ENCODE data around the gene POLR2B.

Gene POLR2B

DNA sequence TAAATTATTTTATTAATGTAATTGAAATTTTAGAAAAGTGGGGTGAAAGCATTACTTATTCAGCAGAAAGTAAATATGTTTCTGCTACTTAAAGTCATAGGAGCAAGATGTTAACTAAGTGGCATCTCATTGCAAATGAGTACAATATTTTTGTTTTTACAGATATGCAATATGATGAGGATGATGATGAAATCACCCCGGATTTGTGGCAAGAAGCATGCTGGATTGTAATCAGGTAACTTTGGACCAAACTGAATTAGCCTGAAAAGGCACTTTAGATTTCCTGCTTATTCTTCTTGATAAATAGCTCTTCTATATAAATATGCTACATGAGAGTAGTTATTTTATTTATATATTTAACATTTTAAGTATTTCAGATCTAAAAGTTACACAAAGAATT, 7.5 kb downstream of the POLR2B start:
- peaks cover 11 to 16% of the 10 kb centered on the region in 2 donors for H3K36me3 ChIP-seq (ENCODE audit: control insufficient read depth in 2 of 2, insufficient read depth in 2 of 2, low read length in 2 of 2)
- no peak overlapping the region for H3K27ac ChIP-seq (ENCODE audit: low read length)
- no peaks in the 10 kb centered on the region for H3K9me3 ChIP-seq (ENCODE audit: control insufficient read depth in 2 of 2, low read length in 2 of 2)
- no peaks in the 10 kb centered on the region for H3K27me3 ChIP-seq (ENCODE audit: control insufficient read depth in 1 of 2, insufficient read depth in 2 of 2, low read length in 2 of 2)
- no peak overlapping the region for H3K9ac ChIP-seq (ENCODE audit: low read length in 2 of 2)
- no peak overlapping the region for H3K4me3 ChIP-seq (ENCODE audit: low read length in 2 of 2)
- peaks cover 2% of the 10 kb centered on the region for H3K4me1 ChIP-seq (ENCODE audit: control insufficient read depth, insufficient read depth, low read length)

DNA sequence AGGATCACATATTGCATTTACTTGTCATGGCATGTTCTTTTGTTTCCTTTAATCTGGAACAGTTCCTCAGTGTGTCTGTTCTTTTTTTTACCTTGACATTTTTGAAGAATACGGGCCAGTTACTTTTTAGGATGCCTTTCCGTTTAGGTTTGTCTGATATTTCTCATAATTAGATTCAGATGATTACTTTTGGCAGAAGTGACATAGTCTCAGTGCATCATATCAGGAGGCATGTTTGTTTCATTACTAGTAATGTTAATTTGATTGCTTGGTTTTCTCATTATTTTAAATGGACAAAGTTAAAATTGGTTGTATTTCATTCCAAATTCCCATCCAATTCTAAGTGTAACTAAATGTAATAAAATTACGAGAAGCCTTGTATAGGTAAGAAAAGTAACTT, 8.3 kb downstream of the POLR2B start:
- Histone ChIP-seq H3K27me3 (ENCODE audit: control insufficient read depth in 1 of 2, insufficient read depth in 2 of 2, low read length in 2 of 2) (no peaks in the 10 kb centered on the region), H3K36me3 (ENCODE audit: control insufficient read depth in 2 of 2, insufficient read depth in 2 of 2, low read length in 2 of 2) (peaks cover 14 to 16% of the 10 kb centered on the region in 2 donors), H3K9me3 (ENCODE audit: control insufficient read depth in 2 of 2, low read length in 2 of 2) (no peaks in the 10 kb centered on the region), H3K4me1 (ENCODE audit: control insufficient read depth, insufficient read depth, low read length) (no peaks in the 10 kb centered on the region), H3K9ac (ENCODE audit: low read length in 2 of 2) (no peak overlapping the region), H3K4me3 (ENCODE audit: low read length in 2 of 2) (no peak overlapping the region), H3K27ac (ENCODE audit: low read length) (no peak overlapping the region)

DNA sequence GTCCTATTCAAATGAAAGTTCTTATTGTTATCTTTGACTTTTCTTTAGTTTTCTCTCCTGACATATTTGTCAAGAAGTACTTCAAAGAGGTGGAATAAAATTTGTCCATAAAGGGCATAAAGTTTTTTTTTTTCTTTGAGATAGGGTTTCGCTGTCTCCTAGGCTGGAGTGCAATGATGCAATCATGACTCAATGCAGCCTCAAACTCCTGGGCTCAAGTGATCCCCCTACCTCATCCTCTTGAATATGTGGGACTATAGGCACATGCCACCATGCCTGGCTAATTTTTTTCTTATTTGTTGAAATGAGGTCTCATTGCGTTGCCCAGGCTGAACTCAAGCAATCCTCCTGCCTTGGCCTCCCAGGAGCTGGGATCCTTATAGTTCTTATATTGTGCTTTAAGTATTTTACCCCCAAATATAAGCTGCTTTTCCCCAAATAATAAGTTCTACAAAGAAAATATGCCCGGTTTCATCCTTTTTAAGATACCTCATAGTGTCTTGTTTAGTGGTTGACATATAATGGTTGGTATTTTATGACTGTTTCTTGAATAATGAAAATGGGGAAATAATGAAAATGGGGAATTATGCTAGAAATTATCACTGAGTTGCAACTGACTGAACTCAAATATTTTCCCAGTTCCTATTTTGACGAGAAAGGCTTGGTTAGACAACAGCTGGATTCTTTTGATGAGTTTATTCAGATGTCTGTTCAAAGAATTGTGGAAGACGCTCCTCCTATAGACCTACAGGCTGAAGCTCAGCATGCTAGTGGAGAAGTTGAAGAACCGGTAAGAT, 11.6 kb downstream of the POLR2B start:
- Histone ChIP-seq H3K4me1 (ENCODE audit: control insufficient read depth, insufficient read depth, low read length) (peaks cover 1% of the 10 kb centered on the region), H3K36me3 (ENCODE audit: control insufficient read depth in 2 of 2, insufficient read depth in 2 of 2, low read length in 2 of 2) (peaks cover 22 to 23% of the 10 kb centered on the region in 2 donors), H3K27me3 (ENCODE audit: control insufficient read depth in 1 of 2, insufficient read depth in 2 of 2, low read length in 2 of 2) (no peaks in the 10 kb centered on the region), H3K9ac (ENCODE audit: low read length in 2 of 2) (no peak overlapping the region), H3K4me3 (ENCODE audit: low read length in 2 of 2) (no peak overlapping the region), H3K27ac (ENCODE audit: low read length) (no peak overlapping the region), H3K9me3 (ENCODE audit: control insufficient read depth in 2 of 2, low read length in 2 of 2) (no peaks in the 10 kb centered on the region)

DNA sequence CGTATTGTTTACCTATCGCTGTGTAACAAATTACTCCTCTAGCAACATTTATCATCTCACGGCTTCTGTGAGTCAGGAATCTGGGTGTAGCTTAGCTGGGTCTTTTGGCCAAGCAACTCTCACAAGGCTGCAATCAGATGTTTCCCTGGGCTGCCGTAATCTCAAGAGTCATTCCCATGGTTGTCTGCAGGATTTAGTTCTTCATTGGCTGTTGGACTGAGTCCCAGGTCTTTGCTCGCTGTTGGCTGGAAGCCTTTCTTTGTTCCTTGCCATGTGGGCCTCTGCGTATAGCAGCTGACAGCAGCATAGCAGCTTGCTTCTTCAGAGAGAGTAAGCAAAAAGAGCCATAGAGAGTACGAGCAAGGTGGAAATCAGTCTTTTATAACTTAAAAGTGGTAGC, 16.8 kb downstream of the POLR2B start:
- Histone ChIP-seq H3K9ac (ENCODE audit: low read length in 2 of 2) (no peak overlapping the region), H3K4me1 (ENCODE audit: control insufficient read depth, insufficient read depth, low read length) (peaks cover 8% of the 10 kb centered on the region), H3K27me3 (ENCODE audit: control insufficient read depth in 1 of 2, insufficient read depth in 2 of 2, low read length in 2 of 2) (no peaks in the 10 kb centered on the region), H3K27ac (ENCODE audit: low read length) (no peak overlapping the region), H3K36me3 (ENCODE audit: control insufficient read depth in 2 of 2, insufficient read depth in 2 of 2, low read length in 2 of 2) (peaks cover 24 to 25% of the 10 kb centered on the region in 2 donors), H3K9me3 (ENCODE audit: control insufficient read depth in 2 of 2, low read length in 2 of 2) (no peaks in the 10 kb centered on the region), H3K4me3 (ENCODE audit: low read length in 2 of 2) (peak overlapping the region; percentile 8 to 37)

DNA sequence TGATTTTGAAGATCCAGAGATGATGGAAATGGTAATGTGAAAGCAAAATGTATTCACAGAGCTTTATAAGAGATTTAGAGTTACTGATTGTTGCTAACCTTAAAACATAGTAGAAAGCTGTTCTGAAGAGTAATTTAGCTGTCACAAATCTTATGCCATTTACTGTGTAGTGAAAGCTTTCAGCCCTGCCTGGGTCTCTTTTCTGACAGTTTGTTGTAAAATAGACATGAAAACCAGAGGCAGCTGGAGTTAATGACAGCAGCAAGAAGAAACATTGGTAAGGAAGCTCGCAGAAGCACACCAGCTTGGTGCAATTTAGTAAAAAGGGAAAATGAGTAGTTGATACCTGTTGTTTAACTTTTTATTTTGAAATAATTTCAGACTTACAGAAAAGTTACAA, 21.1 kb downstream of the POLR2B start:
- no peaks in the 10 kb centered on the region for H3K27me3 ChIP-seq (ENCODE audit: control insufficient read depth in 1 of 2, insufficient read depth in 2 of 2, low read length in 2 of 2)
- no peaks in the 10 kb centered on the region for H3K9me3 ChIP-seq (ENCODE audit: control insufficient read depth in 2 of 2, low read length in 2 of 2)
- H3K4me1 ChIP-seq (ENCODE audit: control insufficient read depth, insufficient read depth, low read length): peaks cover 8% of the 10 kb centered on the region
- no peak overlapping the region for H3K27ac ChIP-seq (ENCODE audit: low read length)
- no peak overlapping the region for H3K4me3 ChIP-seq (ENCODE audit: low read length in 2 of 2)
- H3K9ac ChIP-seq (ENCODE audit: low read length in 2 of 2): no peak overlapping the region
- peaks cover 17 to 36% of the 10 kb centered on the region in 2 donors for H3K36me3 ChIP-seq (ENCODE audit: control insufficient read depth in 2 of 2, insufficient read depth in 2 of 2, low read length in 2 of 2)

DNA sequence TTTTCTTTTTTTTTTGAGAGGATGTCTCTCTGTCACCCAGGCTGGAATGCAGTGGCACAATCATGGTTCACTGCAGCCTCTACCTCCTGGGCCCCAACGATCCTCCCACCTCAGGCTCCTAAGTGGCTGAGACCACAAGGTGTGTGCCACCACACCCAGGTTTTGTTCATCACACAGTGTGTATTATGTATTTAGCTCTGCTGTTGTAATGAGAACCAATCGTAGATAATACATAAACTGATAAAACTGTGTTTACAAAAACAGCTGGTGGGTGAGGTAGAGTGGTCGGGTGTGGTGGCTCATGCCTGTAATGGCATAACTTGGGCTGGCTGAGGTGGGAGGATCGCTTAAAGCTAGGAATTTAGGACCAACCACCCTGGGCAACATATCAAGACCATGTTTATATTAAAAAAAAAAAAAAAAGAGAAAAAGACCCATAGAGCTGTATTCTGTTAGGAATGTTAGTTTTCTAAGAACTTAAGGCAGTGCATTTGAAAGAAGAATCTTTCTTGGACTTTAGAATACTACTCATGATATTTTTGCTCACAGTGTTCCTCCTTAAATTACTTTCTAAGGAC, 34.9 kb downstream of the POLR2B start:
- Histone ChIP-seq H3K27me3 (ENCODE audit: control insufficient read depth in 1 of 2, insufficient read depth in 2 of 2, low read length in 2 of 2) (no peaks in the 10 kb centered on the region), H3K9me3 (ENCODE audit: control insufficient read depth in 2 of 2, low read length in 2 of 2) (no peaks in the 10 kb centered on the region), H3K36me3 (ENCODE audit: control insufficient read depth in 2 of 2, insufficient read depth in 2 of 2, low read length in 2 of 2) (peaks cover 38 to 39% of the 10 kb centered on the region in 2 donors), H3K27ac (ENCODE audit: low read length) (no peak overlapping the region), H3K9ac (ENCODE audit: low read length in 2 of 2) (no peak overlapping the region), H3K4me3 (ENCODE audit: low read length in 2 of 2) (no peak overlapping the region), H3K4me1 (ENCODE audit: control insufficient read depth, insufficient read depth, low read length) (no peaks in the 10 kb centered on the region)

DNA sequence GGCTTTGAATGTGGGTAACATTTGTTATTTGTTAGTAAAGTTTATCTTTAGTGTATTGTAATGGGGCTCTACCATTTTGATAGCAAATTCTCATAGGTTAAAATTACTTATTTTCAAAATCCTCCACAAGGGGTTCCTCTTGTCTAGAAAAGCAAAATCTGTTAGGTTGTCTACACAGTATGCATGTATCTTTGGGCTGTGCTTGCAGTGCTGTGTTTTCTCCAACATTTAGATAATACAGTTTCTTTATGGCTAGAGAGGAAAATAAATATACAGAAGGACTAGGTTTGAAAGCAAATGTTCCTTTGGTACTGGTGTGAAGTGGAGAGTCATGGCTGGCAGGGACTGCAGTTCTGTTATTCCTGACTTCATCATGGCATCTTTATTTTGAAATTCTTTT, 40.3 kb downstream of the POLR2B start:
- H3K36me3 ChIP-seq (ENCODE audit: control insufficient read depth in 2 of 2, insufficient read depth in 2 of 2, low read length in 2 of 2): peaks cover 34 to 58% of the 10 kb centered on the region in 2 donors
- no peaks in the 10 kb centered on the region for H3K9me3 ChIP-seq (ENCODE audit: control insufficient read depth in 2 of 2, low read length in 2 of 2)
- H3K27me3 ChIP-seq (ENCODE audit: control insufficient read depth in 1 of 2, insufficient read depth in 2 of 2, low read length in 2 of 2): no peaks in the 10 kb centered on the region
- H3K9ac ChIP-seq (ENCODE audit: low read length in 2 of 2): no peak overlapping the region
- no peak overlapping the region for H3K27ac ChIP-seq (ENCODE audit: low read length)
- no peak overlapping the region for H3K4me3 ChIP-seq (ENCODE audit: low read length in 2 of 2)
- no peaks in the 10 kb centered on the region for H3K4me1 ChIP-seq (ENCODE audit: control insufficient read depth, insufficient read depth, low read length)

DNA sequence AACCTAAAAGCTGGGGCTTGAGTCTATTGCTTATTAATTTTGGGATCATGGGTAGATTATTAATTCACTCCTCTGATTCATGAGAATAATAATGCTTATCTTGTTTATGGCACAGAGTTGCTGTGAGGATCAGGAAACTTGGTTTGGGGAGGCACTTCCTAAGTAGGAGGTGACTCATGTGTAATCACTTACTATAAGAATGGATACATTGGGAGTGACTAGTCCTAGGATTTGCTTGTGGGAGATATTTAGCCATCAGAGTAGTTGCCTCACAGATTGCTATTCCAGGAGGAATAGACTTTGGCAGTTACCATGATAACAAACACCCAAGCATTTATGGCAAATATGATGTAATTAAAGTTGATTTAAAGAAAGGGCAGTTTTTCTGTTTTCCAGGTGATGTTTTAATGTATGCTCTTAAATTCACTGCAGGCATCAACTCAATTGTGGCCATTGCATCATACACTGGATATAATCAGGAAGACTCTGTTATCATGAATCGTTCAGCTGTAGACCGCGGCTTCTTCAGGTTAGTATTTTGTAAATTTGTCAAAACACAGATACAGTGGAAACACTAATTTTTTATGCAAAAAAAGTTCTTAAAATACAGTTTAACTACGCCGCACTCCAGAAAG, 41.9 kb downstream of the POLR2B start:
- Histone ChIP-seq H3K4me1 (ENCODE audit: control insufficient read depth, insufficient read depth, low read length) (no peaks in the 10 kb centered on the region), H3K36me3 (ENCODE audit: control insufficient read depth in 2 of 2, insufficient read depth in 2 of 2, low read length in 2 of 2) (peaks cover 38 to 65% of the 10 kb centered on the region in 2 donors), H3K9me3 (ENCODE audit: control insufficient read depth in 2 of 2, low read length in 2 of 2) (no peaks in the 10 kb centered on the region), H3K27ac (ENCODE audit: low read length) (no peak overlapping the region), H3K9ac (ENCODE audit: low read length in 2 of 2) (no peak overlapping the region), H3K27me3 (ENCODE audit: control insufficient read depth in 1 of 2, insufficient read depth in 2 of 2, low read length in 2 of 2) (no peaks in the 10 kb centered on the region), H3K4me3 (ENCODE audit: low read length in 2 of 2) (no peak overlapping the region)

DNA sequence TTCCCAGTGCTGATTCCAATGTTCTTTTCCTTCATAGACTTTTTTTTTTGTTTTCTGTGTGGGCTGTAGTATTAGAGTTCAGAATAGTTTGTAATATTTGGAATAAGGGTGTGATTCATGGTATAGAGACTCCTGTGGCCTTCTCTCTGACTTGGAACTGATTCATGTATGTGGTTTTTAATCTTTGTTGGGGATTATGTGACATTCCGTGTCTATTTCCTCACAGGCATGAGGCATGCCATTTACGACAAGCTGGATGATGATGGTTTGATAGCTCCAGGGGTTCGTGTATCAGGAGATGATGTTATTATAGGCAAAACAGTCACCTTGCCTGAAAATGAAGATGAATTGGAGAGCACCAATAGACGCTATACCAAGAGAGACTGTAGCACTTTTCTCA, 44.4 kb downstream of the POLR2B start:
- Histone ChIP-seq H3K9me3 (ENCODE audit: control insufficient read depth in 2 of 2, low read length in 2 of 2) (no peaks in the 10 kb centered on the region), H3K4me1 (ENCODE audit: control insufficient read depth, insufficient read depth, low read length) (no peaks in the 10 kb centered on the region), H3K4me3 (ENCODE audit: low read length in 2 of 2) (no peak overlapping the region), H3K27ac (ENCODE audit: low read length) (no peak overlapping the region), H3K27me3 (ENCODE audit: control insufficient read depth in 1 of 2, insufficient read depth in 2 of 2, low read length in 2 of 2) (no peaks in the 10 kb centered on the region), H3K9ac (ENCODE audit: low read length in 2 of 2) (no peak overlapping the region), H3K36me3 (ENCODE audit: control insufficient read depth in 2 of 2, insufficient read depth in 2 of 2, low read length in 2 of 2) (peaks cover 30 to 49% of the 10 kb centered on the region in 2 donors)

DNA sequence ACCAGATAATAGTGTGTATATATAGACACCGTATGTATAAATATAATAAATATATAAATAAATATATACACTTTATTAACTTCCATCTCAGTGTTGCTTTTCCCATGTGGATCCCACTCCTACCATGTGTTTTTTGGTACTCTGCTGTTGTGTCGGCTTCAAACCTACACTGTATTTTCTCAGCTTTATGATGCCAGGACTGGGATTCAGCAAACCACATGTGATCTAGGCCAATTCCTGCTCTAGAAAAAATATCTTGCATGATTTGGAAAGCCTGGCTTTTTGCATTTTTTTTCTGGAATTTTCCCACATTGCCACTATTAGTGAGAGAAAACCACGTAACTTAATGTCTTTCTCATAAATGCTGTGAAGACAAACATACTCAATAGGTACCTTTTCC, 55.8 kb downstream of the POLR2B start:
- Histone ChIP-seq H3K9ac (ENCODE audit: low read length in 2 of 2) (no peak overlapping the region), H3K27ac (ENCODE audit: low read length) (no peak overlapping the region), H3K36me3 (ENCODE audit: control insufficient read depth in 2 of 2, insufficient read depth in 2 of 2, low read length in 2 of 2) (peaks cover 14 to 29% of the 10 kb centered on the region in 2 donors), H3K27me3 (ENCODE audit: control insufficient read depth in 1 of 2, insufficient read depth in 2 of 2, low read length in 2 of 2) (no peaks in the 10 kb centered on the region), H3K4me1 (ENCODE audit: control insufficient read depth, insufficient read depth, low read length) (peaks cover 7% of the 10 kb centered on the region), H3K4me3 (ENCODE audit: low read length in 2 of 2) (no peak overlapping the region), H3K9me3 (ENCODE audit: control insufficient read depth in 2 of 2, low read length in 2 of 2) (no peaks in the 10 kb centered on the region)

Measured in stomach smooth muscle (tissue), 2 donors.